Stromal cell of bone marrow (primary cell): Measurements from ENCODE around the gene BCAS3.

Source experiments
- DNase-seq: peaks from one replicate; pipeline ENCODE4 v3.0.0-alpha.2; 2012; ENCODE audit warnings: low read depth

BCAS3 gene

GRCh38 chr17:61294777-61295176 lies 617.1 kb downstream of the BCAS3 start:
- DNase-seq, result no peak

DNA sequence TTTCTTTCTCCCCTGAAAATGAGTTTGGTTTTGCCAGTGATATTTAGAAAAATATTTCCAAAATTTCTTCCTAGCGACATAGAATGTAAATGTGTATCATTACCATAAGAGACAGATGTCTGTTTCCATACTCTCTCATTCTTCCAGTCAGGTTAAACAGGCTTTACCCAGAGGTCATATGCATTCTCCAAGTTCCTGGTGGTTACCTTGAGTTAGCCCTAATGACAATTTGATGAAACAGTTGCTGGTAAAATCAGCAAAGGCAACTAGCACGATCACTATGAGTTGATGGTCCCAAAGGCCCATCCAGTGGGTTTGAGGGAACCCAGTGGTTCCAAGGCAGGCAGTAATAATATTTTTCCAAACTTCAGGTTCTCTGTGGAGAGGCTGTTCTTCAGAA lies 618.4 kb downstream of the BCAS3 start:
- no peak for DNase-seq

DNA sequence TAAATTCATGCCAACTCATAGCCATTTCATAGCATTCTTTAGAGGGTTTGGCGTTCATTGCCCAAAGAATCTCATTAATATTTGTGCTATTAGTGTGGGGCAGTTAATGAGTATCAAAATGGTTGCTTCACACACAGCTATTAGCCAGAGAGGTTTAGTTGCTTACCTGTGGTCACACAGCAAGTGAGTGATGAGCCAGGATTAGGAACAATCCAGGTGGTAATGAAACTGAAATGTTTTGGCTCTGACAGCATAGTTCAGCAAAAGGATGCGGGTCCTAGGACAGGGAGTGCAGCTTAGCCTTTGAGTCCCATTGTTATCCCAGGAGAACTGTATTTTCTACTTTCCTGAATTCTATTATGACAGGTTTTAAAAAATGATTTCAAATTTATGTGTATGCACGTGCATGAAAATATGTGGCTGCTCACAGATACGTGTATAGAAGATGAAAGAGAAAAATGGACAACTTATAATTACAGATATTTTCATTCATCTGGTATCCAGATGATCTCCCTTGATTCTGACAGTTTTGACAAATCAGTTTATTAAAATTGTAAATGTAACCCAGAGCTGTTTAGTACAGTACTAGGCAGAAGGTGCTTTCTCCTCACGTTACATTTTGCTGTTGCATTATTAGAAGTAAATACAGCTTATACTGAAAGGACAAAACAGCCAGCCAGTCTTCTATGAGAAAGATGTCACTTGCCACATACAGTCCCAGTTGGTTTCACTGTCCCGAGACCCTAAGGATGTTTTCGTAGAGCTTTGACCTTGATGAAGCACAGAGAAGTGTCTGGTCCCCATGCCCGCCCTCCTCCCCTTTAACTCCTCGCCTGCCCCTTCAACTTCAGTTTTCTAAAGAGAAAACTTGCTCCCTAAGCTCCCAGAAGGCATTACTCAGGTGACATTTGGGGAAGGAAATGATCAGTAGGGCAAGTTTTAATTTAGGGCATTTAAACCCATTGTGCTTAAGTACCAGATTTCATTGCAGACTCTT lies 622.2 kb downstream of the BCAS3 start:
- no peak for DNase-seq

- DNase-seq, result no peak
These were observed 625.5 kb downstream of the BCAS3 start for GRCh38 chr17:61302953-61303816.

- DNase-seq, result no peak
These were observed 626.1 kb downstream of the BCAS3 start for GRCh38 chr17:61303817-61304096.

DNA sequence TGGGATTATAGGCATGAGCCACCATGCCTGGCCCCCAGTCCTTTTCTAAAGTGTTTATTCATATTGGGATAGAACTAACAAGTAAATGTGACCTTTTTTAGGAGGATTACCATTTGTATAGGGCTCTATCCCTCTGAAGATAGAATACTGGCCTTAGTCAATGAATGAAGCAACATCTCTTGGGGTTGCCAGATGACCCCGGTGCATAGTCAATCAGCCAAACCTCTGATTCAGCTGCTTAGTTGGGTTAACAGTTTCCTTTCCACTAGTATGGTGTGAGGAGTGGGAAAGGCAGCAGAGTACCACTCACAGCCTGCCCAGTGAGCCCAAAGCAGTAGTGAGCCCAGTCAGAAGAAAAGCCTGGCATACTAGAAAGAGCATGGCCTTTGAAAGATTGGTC lies 627.4 kb downstream of the BCAS3 start:
- peak; percentile 44 for DNase-seq

DNA sequence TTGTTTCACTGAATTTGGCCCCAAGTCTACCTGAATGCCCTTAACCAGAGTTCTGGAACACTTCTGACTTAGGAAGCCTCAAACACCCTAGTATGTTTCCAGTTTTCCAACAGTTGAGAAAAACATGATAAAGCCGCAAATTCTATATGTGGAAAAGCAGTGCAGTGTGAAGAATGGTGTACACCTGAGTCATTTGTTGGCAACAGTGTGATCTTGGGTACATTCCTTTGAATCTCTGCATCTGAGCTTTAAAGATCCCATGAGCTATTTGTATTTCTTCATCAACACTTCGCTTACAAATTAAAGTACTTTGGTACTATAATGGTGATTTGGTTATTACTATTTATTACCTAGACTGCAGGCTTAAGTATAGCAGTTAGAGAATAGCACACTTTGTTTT lies 628.4 kb downstream of the BCAS3 start:
- no peak for DNase-seq

GRCh38 chr17:61307905-61308886 lies 630.5 kb downstream of the BCAS3 start:
- DNase-seq, result peak; percentile 95

DNA sequence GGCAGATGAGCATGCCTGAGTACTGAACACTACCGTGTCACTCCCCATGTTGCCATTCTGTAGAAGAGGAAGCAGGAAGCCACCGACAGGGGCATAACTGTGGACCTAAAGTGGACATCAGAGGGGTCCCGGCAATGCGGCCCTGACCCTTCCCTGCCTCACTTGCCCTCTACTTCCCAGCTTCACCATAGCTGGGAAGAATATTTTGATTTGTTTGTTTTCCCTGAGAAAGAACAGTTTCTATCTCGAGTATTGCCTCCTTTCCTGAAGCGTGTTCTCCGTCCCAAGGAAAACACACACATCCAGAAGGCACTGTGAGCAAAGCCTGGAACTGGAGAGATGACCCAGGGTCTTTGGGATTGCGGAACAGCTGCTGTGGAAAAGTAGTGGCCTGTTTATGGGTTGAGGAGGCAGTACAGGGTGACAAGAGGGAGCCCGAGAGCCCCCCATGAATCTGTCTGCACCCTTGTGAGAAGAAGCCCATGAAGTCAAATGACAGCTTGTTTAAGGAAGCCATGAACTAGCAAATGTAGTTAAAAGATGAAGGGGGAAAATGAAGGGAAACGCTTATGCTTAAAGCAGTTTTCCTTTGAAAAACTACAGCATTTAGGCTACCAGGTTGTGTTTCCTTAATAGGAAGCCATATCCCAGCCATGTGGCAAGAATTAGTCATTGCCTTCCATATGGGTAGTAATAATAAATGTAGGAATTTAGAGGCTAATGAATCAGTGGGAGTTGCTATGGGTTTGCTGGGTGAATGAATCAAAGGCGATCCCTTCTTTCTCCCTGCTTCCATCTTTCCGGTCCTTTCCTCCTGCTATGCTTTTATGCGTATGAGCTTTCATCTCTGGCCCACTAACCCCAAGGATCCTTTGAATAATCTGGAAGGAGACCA lies 632.0 kb downstream of the BCAS3 start:
- peak; percentile 77 for DNase-seq

DNA sequence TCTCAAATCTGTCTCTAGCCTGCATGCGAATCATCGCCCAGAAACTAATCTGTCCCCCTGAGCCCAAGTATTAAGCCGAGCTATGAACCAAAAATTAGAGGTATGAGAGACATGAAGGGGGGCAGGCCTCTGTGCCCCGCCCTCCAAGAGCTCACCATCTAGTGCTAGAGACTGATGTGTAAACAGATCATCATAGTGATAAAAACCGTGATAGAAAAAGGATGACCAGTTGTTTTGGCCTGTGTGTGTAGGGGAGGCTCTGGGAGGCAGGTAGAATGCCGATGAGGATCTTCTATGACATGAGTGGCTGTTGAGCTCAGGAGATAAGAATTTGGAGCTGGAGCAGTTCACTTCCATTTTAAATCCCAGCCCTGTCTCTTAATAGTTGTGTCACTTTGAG lies 632.9 kb downstream of the BCAS3 start:
- no peak for DNase-seq

GRCh38 chr17:61312406-61313295 lies 635.0 kb downstream of the BCAS3 start:
- no peak for DNase-seq

GRCh38 chr17:61313461-61314326 lies 636.0 kb downstream of the BCAS3 start:
- DNase-seq, result no peak

- DNase-seq, result peak; percentile 79
These were observed 636.9 kb downstream of the BCAS3 start for GRCh38 chr17:61314368-61315078.

GRCh38 chr17:61316633-61317032 lies 639.0 kb downstream of the BCAS3 start:
- no peak for DNase-seq

DNA sequence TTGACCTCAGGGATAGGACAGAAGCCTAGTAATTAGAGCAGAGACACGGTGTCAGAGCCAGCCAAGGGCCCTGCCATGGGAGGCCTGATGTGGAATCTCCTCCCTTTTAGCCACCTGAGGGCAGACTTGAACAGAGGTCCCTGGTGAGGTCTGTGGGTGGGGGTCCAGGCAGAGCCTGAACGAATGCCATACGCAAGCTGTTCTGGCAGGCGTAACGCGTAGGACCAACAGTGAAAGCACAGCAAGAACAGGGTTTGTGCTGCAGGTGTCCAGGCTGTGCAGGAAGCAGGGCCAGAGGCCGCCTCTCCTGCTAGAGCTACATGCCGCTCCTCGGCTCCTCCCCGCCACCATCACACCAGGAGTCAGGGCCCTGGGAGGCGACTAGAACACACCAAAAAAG lies 640.1 kb downstream of the BCAS3 start:
- no peak for DNase-seq

GRCh38 chr17:61318684-61319098 lies 641.0 kb downstream of the BCAS3 start:
- no peak for DNase-seq

DNA sequence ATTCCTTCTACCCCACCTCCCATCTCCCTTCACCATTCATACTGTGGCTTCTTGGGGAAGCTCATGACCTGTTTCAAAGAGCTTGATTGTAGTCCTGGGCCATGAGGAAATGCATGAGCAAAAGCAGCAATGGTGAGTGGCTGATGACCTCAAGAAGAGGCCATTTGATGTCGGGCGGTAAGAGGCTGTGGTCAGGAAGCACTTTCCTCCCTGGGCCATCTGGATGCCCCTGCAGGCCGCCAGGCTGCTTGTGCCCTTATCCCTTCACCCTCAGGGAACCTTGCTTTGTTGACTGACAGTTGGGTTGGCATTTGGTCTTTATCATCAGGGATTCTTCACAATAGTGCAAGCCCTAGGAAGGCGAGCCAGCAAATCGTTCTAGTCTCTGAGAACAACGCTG lies 643.7 kb downstream of the BCAS3 start:
- no peak for DNase-seq
